ENCODE data around the gene WDR86. TPM values are rescaled to one million over a fixed set of nuclear protein-coding genes. Genes with fewer than 3 reads are reported as not detected.

Gene WDR86
- total and polyA plus RNA-seq, 2 of the 8 experiments (the other 6 are each of a cell fraction or from before 2014, with no cell fraction given): 12.7 to 15.8 TPM

DNA sequence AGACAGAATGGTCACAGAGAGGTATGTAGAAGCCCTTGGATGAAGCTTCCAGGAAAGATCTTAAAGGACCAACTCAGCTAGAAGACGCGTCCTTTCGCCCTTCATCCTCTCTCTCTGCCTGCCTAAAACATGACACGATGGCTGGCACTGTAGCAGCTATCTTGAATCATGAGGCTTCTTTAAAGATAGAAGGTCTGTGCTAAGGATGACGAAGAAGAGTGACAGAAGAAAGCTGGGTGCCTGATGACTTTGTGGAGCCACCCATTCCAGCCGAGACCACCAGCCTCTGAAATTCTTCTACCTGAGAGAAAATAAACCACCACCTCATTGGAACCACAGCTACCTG is 25.5 kb downstream of the WDR86 start:
- no peak overlapping the region for H3K14ac ChIP-seq (ENCODE audit: insufficient read length)
- H3K27ac ChIP-seq (ENCODE audit: low read depth, low read length): no peak overlapping the region
- H2BK15ac ChIP-seq (ENCODE audit: low read length): no peak overlapping the region
- H3K9ac ChIP-seq (replicated peaks in 1 of 4; ENCODE audit: extremely low read depth in 1 of 4, low read depth in 3 of 4, low read length in 3 of 4): no peak overlapping the region
- no peak overlapping the region for H3K4ac ChIP-seq (replicated peaks; ENCODE audit: insufficient read length, low read depth, low read length)
- H2AK5ac ChIP-seq (ENCODE audit: low read depth, low read length): no peak overlapping the region
- H2BK120ac ChIP-seq (replicated peaks; ENCODE audit: low read depth, low read length): no peak overlapping the region
- FAIRE-seq (no peak), DNase-seq (ENCODE audit: low read depth in 1 of 2, low spot score in 2 of 2) (no peak)
- no peaks in the 10 kb centered on the region for H3K79me1 ChIP-seq (ENCODE audit: low read depth, low read length)
- H3K4me2 ChIP-seq (ENCODE audit: insufficient read depth in 1 of 2, low read depth in 2 of 2, low read length in 2 of 2): no peak overlapping the region
- TF ChIP-seq BCL11A (IDR thresholded peaks at IDR 0.05; ENCODE audit: low read depth in 2 of 2, low read length in 2 of 2) (no peak), HDAC2 (IDR thresholded peaks at IDR 0.05; ENCODE audit: borderline replicate concordance in 1 of 2, low read depth in 2 of 2, low read length in 2 of 2) (no peak), SP4 (IDR thresholded peaks at IDR 0.05; ENCODE audit: low read length) (no peak), RXRA (IDR thresholded peaks at IDR 0.05; ENCODE audit: insufficient read depth, low read depth, low read length) (no peak), NANOG (IDR thresholded peaks at IDR 0.05; ENCODE audit: insufficient read depth, low read depth, low read length, poor library complexity, severe bottlenecking) (no peak), YY1 (IDR thresholded peaks at IDR 0.05; ENCODE audit: low read depth, low read length) (no peak), EP300 (IDR thresholded peaks at IDR 0.05; ENCODE audit: borderline replicate concordance in 1 of 2, low read depth in 2 of 2, low read length in 2 of 2) (no peak), CBX8 (IDR thresholded peaks at IDR 0.05; ENCODE audit: borderline replicate concordance, low read depth, low read length) (no peak), BRCA1 (IDR thresholded peaks at IDR 0.05; ENCODE audit: low read depth, low read length) (no peak)
- H3K36me3 ChIP-seq (ENCODE audit: control insufficient read depth in 2 of 4, insufficient read depth in 4 of 4, low read length in 3 of 4): no peaks in the 10 kb centered on the region
- H3K27me3 ChIP-seq (replicated peaks in 1 of 4; ENCODE audit: control insufficient read depth in 3 of 4, extremely low read depth in 1 of 4, insufficient read depth in 3 of 4, low read length in 3 of 4): peaks cover 8 to 27% (median 22%) of the 10 kb centered on the region in 4 experiments
- H3K23ac ChIP-seq (ENCODE audit: insufficient read length): no peak overlapping the region
- WGBS, 2 experiments (ENCODE audit: extremely low coverage in 1 of 2, insufficient coverage in 1 of 2, insufficient read length in 1 of 2, insufficient replicate concordance in 2 of 2, low coverage in 1 of 2, low lambda C conversion rate in 2 of 2, missing lambda C conversion rate in 1 of 2): 83% methylated on average over 6 of the region's 6 CpGs; no CpG with 5 or more reads in 1 of the 2 experiments
- no peaks in the 10 kb centered on the region for H3K9me3 ChIP-seq (ENCODE audit: insufficient read depth in 2 of 2, low read depth in 1 of 2, low read length in 1 of 2)
- no peak overlapping the region for H2BK20ac ChIP-seq (ENCODE audit: low read length)
- H3K4me3 ChIP-seq (ENCODE audit: extremely low read depth in 1 of 4, insufficient read depth in 2 of 4, low read depth in 3 of 4, low read length in 4 of 4): no peak overlapping the region
- no peak overlapping the region for H2BK5ac ChIP-seq (ENCODE audit: low read depth, low read length)
- no peak overlapping the region for H2BK12ac ChIP-seq (ENCODE audit: low read depth, low read length)
- CTCF ChIA-PET (ENCODE audit: partially characterized antibody): interaction anchor here (0.8 to 3.2 kb wide), 4 partner anchors 13 to 65 kb away, joined by 3 to 16 read pairs (median 14); no protein-coding TSS in a partner anchor
- H3K23me2 ChIP-seq (ENCODE audit: low read depth, low read length): peaks cover 14% of the 10 kb centered on the region; the same call in 1 of the 2 replicates
- no peak overlapping the region for H4K8ac ChIP-seq (ENCODE audit: extremely low read depth, insufficient read depth, low read length)
- no peak overlapping the region for H3K56ac ChIP-seq (replicated peaks; ENCODE audit: insufficient read length, low read depth, low read length)
- H3K18ac ChIP-seq (ENCODE audit: extremely low read depth, low read length): no peak overlapping the region
- H4K20me1 ChIP-seq (replicated peaks in 1 of 2; ENCODE audit: control insufficient read depth in 1 of 2, insufficient read depth in 2 of 2, low read length in 2 of 2): peaks cover 0 to 2% of the 10 kb centered on the region in 2 experiments
- POLR2A ChIA-PET (ENCODE audit: partially characterized antibody): interaction anchor here (1.0 to 1.1 kb wide), 2 partner anchors 16 to 46 kb away, joined by 3 read pairs; no protein-coding TSS in a partner anchor
- H4K91ac ChIP-seq (replicated peaks; ENCODE audit: insufficient read length, low read length): no peak overlapping the region
- H2AFZ ChIP-seq (ENCODE audit: low read length): no peak overlapping the region
- no peak overlapping the region for H4K5ac ChIP-seq (ENCODE audit: insufficient read length, low read depth, low read length)
- H3K79me2 ChIP-seq (ENCODE audit: control insufficient read depth in 1 of 2, insufficient read depth in 2 of 2, low read length in 2 of 2): no peaks in the 10 kb centered on the region
- H3K4me1 ChIP-seq (replicated peaks in 1 of 4; ENCODE audit: control insufficient read depth in 3 of 4, insufficient read depth in 4 of 4, low read length in 3 of 4): peaks cover 0 to 30% (median 8%) of the 10 kb centered on the region in 4 experiments; a peak in 6 of 7 replicates
